GM19193 (cell line): ENCODE measurements around the gene GNB1L.

Experiments
- POLR2A ChIP-seq: IDR thresholded peaks from 4 replicates; pipeline ENCODE4 v1.6.1; 2011; ENCODE audit not compliant: insufficient read depth, insufficient read length; ENCODE audit errors: extremely low read depth

GNB1L gene

DNA sequence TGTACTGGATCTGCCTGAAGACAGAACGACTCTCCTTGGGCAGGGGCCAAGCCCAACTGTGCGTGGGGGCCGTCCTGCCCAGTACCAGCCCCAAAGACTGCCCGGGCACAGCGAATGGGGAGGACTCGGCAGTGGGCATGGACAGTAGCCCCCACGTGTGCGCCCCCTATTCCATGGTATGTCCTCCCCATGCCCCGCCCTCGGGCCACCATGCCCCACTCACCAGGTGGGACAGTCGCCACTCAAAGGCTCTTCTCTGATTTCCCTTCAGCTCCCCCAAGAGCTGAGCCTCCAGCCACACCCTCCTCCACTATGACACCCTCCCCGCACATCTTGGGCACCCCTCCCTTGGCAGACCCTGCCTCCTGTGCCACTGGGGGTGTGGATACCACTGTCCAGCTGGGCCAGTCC lies 43.5 kb downstream of the GNB1L start:
- no peak for TF ChIP-seq POLR2A

GRCh38 chr22:19810381-19811201 lies 44.1 kb downstream of the GNB1L start:
- TF ChIP-seq POLR2A: no peak

DNA sequence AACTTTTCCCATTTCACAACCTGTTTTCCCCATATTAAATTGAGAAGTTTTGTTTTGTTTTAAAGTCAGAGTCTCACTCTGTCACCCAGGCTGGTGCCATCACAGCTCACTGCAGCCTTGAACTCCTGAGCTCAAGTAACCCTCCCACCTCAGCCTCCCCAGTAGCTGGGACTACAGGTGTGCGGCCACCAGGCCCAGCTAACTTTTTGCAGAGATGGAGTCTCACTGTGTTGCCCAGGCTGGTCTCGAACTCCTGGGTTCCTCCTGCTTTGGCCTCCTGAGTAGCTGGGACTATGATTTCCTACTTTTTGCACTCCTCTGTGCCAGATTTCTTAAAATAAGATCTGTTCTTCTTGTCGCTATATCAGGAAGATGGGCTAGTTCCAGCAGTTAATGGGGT lies 44.9 kb downstream of the GNB1L start:
- no peak for TF ChIP-seq POLR2A

GRCh38 chr22:19808873-19809478 lies 45.7 kb downstream of the GNB1L start:
- TF ChIP-seq POLR2A: no peak

GRCh38 chr22:19807914-19808872 lies 46.5 kb downstream of the GNB1L start:
- TF ChIP-seq POLR2A: no peak

GRCh38 chr22:19807161-19807913 lies 47.3 kb downstream of the GNB1L start:
- TF ChIP-seq POLR2A: no peak

GRCh38 chr22:19806213-19807160 lies 48.2 kb downstream of the GNB1L start:
- no peak for TF ChIP-seq POLR2A

DNA sequence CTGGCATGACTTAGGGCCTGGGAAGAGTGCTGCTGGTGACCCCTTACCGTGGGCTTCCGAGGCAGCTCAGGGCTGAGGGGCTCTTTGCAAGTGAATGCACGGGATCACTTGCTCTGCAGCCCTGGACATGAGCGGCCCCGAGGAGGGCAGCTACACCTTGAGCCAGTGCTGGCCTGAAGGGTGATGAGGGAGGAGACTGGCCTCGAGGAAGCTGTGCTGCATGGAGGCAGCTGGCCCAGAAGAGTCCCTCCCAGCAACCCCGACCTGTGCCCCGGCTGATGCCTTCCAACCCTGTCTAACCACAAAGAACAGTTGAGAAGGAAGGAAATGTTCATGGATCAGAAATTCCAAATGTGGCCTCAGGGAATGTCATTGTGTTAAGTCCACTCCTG lies 48.9 kb downstream of the GNB1L start:
- TF ChIP-seq POLR2A: no peak

GRCh38 chr22:19803736-19804267 lies 50.9 kb downstream of the GNB1L start:
- TF ChIP-seq POLR2A: no peak

DNA sequence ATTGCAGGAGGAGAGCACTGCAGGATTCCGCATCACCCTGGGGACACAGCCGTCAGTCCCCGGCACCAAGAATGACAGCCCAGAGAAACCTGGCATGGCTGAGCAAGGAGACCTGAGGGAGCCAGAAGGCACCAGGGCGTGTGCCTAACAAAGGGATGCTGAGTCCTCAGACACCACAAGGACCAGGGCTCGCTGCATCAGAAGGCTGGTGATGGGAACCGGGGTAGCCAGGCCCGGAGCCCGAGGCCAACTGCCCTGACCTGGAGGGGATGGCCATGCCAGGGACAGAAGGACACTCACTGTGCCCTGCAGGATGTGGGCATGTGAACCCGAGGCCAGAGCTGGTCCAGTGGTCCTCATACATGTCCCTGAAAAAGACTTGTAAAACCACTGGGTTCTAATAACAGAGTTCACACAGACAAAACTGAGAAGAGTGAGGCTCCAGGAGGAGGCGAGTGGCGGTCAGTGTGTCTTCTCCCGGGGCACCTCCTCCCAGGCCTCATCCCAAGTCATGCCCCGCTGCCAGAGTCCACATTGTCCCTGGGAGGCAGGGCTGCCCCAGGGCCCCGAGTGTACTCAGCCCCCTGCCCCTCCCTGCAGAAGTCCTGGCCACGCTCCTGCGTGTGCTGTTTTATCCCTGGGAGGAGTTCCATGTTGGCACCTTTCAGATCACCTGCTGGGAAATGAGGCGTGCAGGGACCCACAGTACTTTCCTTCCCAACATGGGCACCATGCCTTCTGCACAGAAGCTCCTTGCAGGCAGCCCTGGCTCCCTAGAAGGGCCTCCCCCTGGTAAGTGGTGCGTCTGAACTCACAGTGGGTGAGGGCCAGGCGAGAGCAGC lies 51.6 kb downstream of the GNB1L start:
- TF ChIP-seq POLR2A: no peak

DNA sequence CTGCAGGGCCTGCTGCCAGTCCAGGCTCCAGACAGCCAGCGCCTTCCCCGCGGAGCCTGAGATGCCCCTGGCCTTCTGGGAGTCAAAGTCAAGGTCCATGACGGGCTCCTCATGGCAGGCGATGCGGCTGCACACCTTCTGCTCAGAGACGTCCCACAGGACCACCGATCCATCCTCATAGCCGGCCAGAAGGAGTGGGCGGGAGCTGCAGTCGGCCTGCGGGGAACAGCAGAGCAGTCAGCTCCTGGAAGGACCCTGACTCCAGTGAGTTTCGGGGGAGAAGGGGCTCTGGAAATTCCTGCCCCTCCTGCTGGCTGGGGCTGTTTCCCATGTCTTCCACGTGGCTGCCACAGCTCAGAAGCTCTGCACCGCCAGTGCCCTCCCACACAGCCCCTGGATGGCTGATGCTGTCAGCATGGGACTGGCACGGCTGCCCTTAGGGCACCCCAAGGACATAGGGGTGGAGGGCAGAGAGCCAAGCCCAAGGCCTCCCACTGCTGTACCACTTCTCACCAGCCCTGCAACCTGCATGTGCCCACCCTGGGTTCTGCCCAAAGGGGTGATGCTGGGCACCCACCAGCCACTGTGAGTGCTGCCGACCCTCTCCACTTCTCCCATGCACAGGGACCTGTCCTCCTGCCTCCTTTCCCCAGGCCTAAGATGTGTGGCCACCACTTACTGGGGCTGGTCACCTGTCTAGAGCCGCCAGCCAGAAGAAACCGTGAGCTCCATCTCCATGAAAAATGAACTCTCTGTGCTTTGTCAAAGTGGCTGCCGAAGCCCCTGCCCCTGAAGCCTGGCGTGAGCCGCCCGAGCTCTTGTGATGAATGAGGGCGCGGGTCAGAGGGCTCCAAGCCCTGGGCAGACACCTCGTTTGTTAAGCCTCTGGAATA lies 52.4 kb downstream of the GNB1L start:
- no peak for TF ChIP-seq POLR2A
